ENCODE results near the gene PER1. TPM values are rescaled to one million over a fixed set of nuclear protein-coding genes. Genes with fewer than 3 reads are reported as not detected.

Gene PER1
- total and polyA plus RNA-seq, 2 of the 13 experiments (the other 11 are each of a cell fraction or from before 2014, with no cell fraction given), result 2.6 to 3.6 TPM

- no peak for TF ChIP-seq TEF (CRISPR knock-in tag; IDR thresholded peaks at IDR 0.05)
- TF ChIP-seq ZFP36L2 (CRISPR knock-in tag; IDR thresholded peaks at IDR 0.05), result no peak
- TF ChIP-seq RCOR2 (CRISPR knock-in tag; IDR thresholded peaks at IDR 0.05), result no peak
- peak; percentile 71; the same call in 1 of the 2 replicates for TF ChIP-seq MEIS1 (CRISPR knock-in tag; IDR thresholded peaks at IDR 0.05; ENCODE audit: borderline replicate concordance)
- TF ChIP-seq CREB1 (IDR thresholded peaks at IDR 0.05), result peak; percentile 18; the same call in 1 of the 2 replicates
- TF ChIP-seq CREB1 (CRISPR knock-in tag; IDR thresholded peaks at IDR 0.05), result peak; percentile 68
- TF ChIP-seq ZSCAN9 (CRISPR knock-in tag; IDR thresholded peaks at IDR 0.05; ENCODE audit: borderline replicate concordance), result 0 out of 2 replicates have a peak, but pooled peaks have one; percentile 53
- no peak for TF ChIP-seq EHMT2 (IDR thresholded peaks at IDR 0.05; ENCODE audit: borderline replicate concordance, low read depth, low read length)
- TF ChIP-seq MAFG (CRISPR knock-in tag; IDR thresholded peaks at IDR 0.05), result no peak
- peak; percentile 46; the same call in 1 of the 2 replicates for TF ChIP-seq EEA1 (CRISPR knock-in tag; IDR thresholded peaks at IDR 0.05; ENCODE audit: borderline replicate concordance)
- no peak for TF ChIP-seq IKZF1 (IDR thresholded peaks at IDR 0.05)
- no peak for TF ChIP-seq HNRNPL (IDR thresholded peaks at IDR 0.05; ENCODE audit: low read depth, low read length)
- TF ChIP-seq MYC (CRISPR knock-in tag; IDR thresholded peaks at IDR 0.05; ENCODE audit: borderline replicate concordance), result peak; percentile 53; the same call in 1 of the 2 replicates
- peak; percentile 77; the same call in 1 of the 2 replicates for TF ChIP-seq HES4 (CRISPR knock-in tag; IDR thresholded peaks at IDR 0.05; ENCODE audit: borderline replicate concordance)
- peak; percentile 62 for TF ChIP-seq HDAC1 (CRISPR knock-in tag; IDR thresholded peaks at IDR 0.05)
- TF ChIP-seq HNF4A (CRISPR knock-in tag; IDR thresholded peaks at IDR 0.05), result peak; percentile 24; the same call in 1 of the 2 replicates
- no peak for TF ChIP-seq ZNF382 (CRISPR knock-in tag; IDR thresholded peaks at IDR 0.05; ENCODE audit: borderline replicate concordance)
- TF ChIP-seq, protein P1, sequence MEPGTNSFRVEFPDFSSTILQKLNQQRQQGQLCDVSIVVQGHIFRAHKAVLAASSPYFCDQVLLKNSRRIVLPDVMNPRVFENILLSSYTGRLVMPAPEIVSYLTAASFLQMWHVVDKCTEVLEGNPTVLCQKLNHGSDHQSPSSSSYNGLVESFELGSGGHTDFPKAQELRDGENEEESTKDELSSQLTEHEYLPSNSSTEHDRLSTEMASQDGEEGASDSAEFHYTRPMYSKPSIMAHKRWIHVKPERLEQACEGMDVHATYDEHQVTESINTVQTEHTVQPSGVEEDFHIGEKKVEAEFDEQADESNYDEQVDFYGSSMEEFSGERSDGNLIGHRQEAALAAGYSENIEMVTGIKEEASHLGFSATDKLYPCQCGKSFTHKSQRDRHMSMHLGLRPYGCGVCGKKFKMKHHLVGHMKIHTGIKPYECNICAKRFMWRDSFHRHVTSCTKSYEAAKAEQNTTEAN (CRISPR knock-in tag; conservative IDR thresholded peaks at IDR 0.05), result 0 out of 2 replicates have a peak, but pooled peaks have one; percentile 27
- no peak for TF ChIP-seq NCOA1 (CRISPR knock-in tag; IDR thresholded peaks at IDR 0.05)
- TF ChIP-seq ZNF564 (CRISPR knock-in tag; IDR thresholded peaks at IDR 0.05), result 0 out of 2 replicates have a peak, but pooled peaks have one; percentile 16
- TF ChIP-seq EED (CRISPR knock-in tag; IDR thresholded peaks at IDR 0.05), result no peak
- TF ChIP-seq, protein P2, sequence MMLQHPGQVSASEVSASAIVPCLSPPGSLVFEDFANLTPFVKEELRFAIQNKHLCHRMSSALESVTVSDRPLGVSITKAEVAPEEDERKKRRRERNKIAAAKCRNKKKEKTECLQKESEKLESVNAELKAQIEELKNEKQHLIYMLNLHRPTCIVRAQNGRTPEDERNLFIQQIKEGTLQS (CRISPR knock-in tag; IDR thresholded peaks at IDR 0.05), result no peak
- TF ChIP-seq PREB (CRISPR knock-in tag; IDR thresholded peaks at IDR 0.05), result no peak
- no peak for TF ChIP-seq ATF2 (CRISPR knock-in tag; IDR thresholded peaks at IDR 0.05)
- TF ChIP-seq, protein P3, sequence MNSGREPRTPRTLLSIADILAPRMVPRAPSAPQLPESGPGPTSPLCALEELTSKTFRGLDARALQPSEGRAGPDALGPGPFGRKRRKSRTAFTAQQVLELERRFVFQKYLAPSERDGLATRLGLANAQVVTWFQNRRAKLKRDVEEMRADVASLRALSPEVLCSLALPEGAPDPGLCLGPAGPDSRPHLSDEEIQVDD (CRISPR knock-in tag; IDR thresholded peaks at IDR 0.05; ENCODE audit: borderline replicate concordance), result no peak
- TF ChIP-seq ZNF816 (CRISPR knock-in tag; IDR thresholded peaks at IDR 0.05; ENCODE audit: borderline replicate concordance), result 0 out of 2 replicates have a peak, but pooled peaks have one; percentile 48
Measured at GRCh38 chr17:8189711-8190477, 37.7 kb upstream of the PER1 start, which contains the start of gene BORCS6 (continued).

Data from HepG2 (cell line).